ENCODE measurements around the gene MAPKAP1.

DNA sequence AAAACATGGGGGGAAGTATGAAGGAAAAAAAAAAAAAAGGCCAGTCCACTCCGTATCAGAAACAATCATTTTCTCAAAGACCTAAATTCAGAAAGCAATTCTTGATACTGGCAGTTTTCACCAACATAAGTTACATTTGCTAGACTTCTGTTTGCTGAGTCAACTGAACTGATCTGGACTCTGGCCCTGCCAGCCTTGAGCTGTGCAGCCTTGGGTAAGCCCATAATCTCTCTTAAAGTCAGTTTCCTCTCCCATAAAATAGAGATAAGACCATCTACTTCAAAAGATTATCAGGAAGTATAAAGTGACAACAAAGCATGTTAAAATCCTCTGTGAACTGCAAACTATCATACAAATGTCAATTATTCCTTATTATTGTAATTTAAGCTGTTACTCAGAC lies 106.8 kb downstream of the MAPKAP1 start:
- TF ChIP-seq MEIS1 (CRISPR knock-in tag; IDR thresholded peaks at IDR 0.05; ENCODE audit: borderline replicate concordance), result no peak
- TF ChIP-seq, protein P1, sequence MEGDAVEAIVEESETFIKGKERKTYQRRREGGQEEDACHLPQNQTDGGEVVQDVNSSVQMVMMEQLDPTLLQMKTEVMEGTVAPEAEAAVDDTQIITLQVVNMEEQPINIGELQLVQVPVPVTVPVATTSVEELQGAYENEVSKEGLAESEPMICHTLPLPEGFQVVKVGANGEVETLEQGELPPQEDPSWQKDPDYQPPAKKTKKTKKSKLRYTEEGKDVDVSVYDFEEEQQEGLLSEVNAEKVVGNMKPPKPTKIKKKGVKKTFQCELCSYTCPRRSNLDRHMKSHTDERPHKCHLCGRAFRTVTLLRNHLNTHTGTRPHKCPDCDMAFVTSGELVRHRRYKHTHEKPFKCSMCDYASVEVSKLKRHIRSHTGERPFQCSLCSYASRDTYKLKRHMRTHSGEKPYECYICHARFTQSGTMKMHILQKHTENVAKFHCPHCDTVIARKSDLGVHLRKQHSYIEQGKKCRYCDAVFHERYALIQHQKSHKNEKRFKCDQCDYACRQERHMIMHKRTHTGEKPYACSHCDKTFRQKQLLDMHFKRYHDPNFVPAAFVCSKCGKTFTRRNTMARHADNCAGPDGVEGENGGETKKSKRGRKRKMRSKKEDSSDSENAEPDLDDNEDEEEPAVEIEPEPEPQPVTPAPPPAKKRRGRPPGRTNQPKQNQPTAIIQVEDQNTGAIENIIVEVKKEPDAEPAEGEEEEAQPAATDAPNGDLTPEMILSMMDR (CRISPR knock-in tag; IDR thresholded peaks at IDR 0.05), result no peak
- TF ChIP-seq SIN3A (IDR thresholded peaks at IDR 0.05; ENCODE audit: borderline replicate concordance, low read depth, low read length), result no peak
- TF ChIP-seq, protein P2, sequence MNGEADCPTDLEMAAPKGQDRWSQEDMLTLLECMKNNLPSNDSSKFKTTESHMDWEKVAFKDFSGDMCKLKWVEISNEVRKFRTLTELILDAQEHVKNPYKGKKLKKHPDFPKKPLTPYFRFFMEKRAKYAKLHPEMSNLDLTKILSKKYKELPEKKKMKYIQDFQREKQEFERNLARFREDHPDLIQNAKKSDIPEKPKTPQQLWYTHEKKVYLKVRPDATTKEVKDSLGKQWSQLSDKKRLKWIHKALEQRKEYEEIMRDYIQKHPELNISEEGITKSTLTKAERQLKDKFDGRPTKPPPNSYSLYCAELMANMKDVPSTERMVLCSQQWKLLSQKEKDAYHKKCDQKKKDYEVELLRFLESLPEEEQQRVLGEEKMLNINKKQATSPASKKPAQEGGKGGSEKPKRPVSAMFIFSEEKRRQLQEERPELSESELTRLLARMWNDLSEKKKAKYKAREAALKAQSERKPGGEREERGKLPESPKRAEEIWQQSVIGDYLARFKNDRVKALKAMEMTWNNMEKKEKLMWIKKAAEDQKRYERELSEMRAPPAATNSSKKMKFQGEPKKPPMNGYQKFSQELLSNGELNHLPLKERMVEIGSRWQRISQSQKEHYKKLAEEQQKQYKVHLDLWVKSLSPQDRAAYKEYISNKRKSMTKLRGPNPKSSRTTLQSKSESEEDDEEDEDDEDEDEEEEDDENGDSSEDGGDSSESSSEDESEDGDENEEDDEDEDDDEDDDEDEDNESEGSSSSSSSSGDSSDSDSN (CRISPR knock-in tag; IDR thresholded peaks at IDR 0.05), result no peak
- TF ChIP-seq, protein P3, sequence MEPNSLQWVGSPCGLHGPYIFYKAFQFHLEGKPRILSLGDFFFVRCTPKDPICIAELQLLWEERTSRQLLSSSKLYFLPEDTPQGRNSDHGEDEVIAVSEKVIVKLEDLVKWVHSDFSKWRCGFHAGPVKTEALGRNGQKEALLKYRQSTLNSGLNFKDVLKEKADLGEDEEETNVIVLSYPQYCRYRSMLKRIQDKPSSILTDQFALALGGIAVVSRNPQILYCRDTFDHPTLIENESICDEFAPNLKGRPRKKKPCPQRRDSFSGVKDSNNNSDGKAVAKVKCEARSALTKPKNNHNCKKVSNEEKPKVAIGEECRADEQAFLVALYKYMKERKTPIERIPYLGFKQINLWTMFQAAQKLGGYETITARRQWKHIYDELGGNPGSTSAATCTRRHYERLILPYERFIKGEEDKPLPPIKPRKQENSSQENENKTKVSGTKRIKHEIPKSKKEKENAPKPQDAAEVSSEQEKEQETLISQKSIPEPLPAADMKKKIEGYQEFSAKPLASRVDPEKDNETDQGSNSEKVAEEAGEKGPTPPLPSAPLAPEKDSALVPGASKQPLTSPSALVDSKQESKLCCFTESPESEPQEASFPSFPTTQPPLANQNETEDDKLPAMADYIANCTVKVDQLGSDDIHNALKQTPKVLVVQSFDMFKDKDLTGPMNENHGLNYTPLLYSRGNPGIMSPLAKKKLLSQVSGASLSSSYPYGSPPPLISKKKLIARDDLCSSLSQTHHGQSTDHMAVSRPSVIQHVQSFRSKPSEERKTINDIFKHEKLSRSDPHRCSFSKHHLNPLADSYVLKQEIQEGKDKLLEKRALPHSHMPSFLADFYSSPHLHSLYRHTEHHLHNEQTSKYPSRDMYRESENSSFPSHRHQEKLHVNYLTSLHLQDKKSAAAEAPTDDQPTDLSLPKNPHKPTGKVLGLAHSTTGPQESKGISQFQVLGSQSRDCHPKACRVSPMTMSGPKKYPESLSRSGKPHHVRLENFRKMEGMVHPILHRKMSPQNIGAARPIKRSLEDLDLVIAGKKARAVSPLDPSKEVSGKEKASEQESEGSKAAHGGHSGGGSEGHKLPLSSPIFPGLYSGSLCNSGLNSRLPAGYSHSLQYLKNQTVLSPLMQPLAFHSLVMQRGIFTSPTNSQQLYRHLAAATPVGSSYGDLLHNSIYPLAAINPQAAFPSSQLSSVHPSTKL (CRISPR knock-in tag; IDR thresholded peaks at IDR 0.05), result peak; percentile 55; the same call in 1 of the 2 replicates

Data from HepG2 (cell line).